Left lung (tissue), 10 donors: ENCODE results near the gene SAPCD1. TPM values are rescaled to one million over a fixed set of nuclear protein-coding genes. Genes with fewer than 3 reads are reported as not detected.
A peak's percentile ranks its signal among the peaks of the same experiment; 100 is the strongest.
"Not testable (repeated sequence)": the region's sequence is repeated elsewhere in the genome, so short reads cannot be mapped to it uniquely, and the experiment has no call there.

Experiments used
- ATAC-seq: fragments of 200-7000 bp; cut with Tn5 transposase; one replicate; pipeline ENCODE4 v1.9.1; 2020; ENCODE audit warnings: moderate library complexity
- DNase-seq, 4 donors: peaks; one replicate each; pipeline ENCODE4 v3.0.0-alpha.2; 2013 to 2020
- H3K27ac ChIP-seq, 2 donors: fragments of 200-600 bp; sonication (generic) in 1 of 2; one replicate each; pipeline versions ENCODE4 v1.5.0 to v1.8.0; 2020 to 2021
- H3K27me3 ChIP-seq, 2 donors: fragments of 200-600 bp; sonication (generic) in 1 of 2; one replicate each; pipeline versions ENCODE4 v1.5.0 to v1.8.0; 2020 to 2021
- H3K36me3 ChIP-seq, 2 donors: fragments of 200-600 bp; sonication (generic) in 1 of 2; one replicate each; pipeline versions ENCODE4 v1.5.0 to v1.8.0; 2020 to 2021
- H3K4me1 ChIP-seq, 2 donors: fragments of 200-600 bp; one replicate each; pipeline ENCODE4 v1.8.0; 2021
- H3K4me3 ChIP-seq, 2 donors: fragments of 200-600 bp; sonication (generic) in 1 of 2; one replicate each; pipeline versions ENCODE4 v1.5.0 to v1.8.0; 2020 to 2021; ENCODE audit warnings: mild to moderate bottlenecking in 1 of 2
- H3K9me3 ChIP-seq, 2 donors: fragments of 200-600 bp; sonication (generic) in 1 of 2; one replicate each; pipeline versions ENCODE4 v1.5.0 to v1.8.0; 2020 to 2021
- CTCF ChIP-seq, 2 donors: fragments of 200-600 bp; sonication (generic) in 1 of 2; IDR thresholded peaks; one replicate each; pipeline versions ENCODE4 v1.5.0 to v1.8.0; 2021; ENCODE audit warnings: antibody characterized with exemption in 2 of 2
- intact Hi-C, 2 donors: fragments of 100-400 bp; cut with DNase I; formaldehyde crosslinking; loops; one replicate each; pipeline versions ENCODE4 v1.11.2 to v1.14.2; 2022
- polyA plus RNA-seq, 6 donors: library from polyadenylated mRNA; unstranded; fragments of 120-200 nt; gene quantifications; one replicate each; pipeline ENCODE4 v1.2.1, GENCODE V29; 2013; ENCODE audit not compliant: insufficient read length in 6 of 6
- total RNA-seq, 2 donors: library from RNA; stranded (reverse); fragmentation: NEBNext Ultra II Directional; extraction: Animal tissue kit (Norgen Biotek cat#: 25700); gene quantifications; one replicate each; pipeline ENCODE4 v1.2.1, GENCODE V29; 2021
- donor health status: DM: no; HTN: yes; CAD: no.
- donor health status: DM: no; HTN: no; CAD: no.

SAPCD1 gene
- total and polyA plus RNA-seq, 8 donors, result 1.3 to 11.1 (median 7.4) TPM

- H3K27me3 ChIP-seq, result no peaks in the 10 kb centered on the region
- no peaks in the 10 kb centered on the region for H3K9me3 ChIP-seq
- peaks cover 15 to 45% of the 10 kb centered on the region in 2 donors for H3K4me1 ChIP-seq
- intact Hi-C loops, result no loop called here
- peak overlapping the region; percentile 93 to 96 for H3K27ac ChIP-seq
- peak in 3 of 4 donors; percentile 19 to 74 (median 53) for DNase-seq
- TF ChIP-seq CTCF (IDR thresholded peaks at IDR 0.05), result no peak
- peak overlapping the region; percentile 90 to 97 for H3K4me3 ChIP-seq
- peak; percentile 16 for ATAC-seq
- peaks cover 0 to 36% of the 10 kb centered on the region in 2 donors for H3K36me3 ChIP-seq
Observed at GRCh38 chr6:31794866-31795615, 32.6 kb downstream of the SAPCD1 start.

- peak; percentile 89 to 93 for TF ChIP-seq CTCF (IDR thresholded peaks at IDR 0.05)
- ATAC-seq (peak; percentile 98), DNase-seq (peak; percentile 92 to 100 (median 94))
- H3K27ac ChIP-seq, result peak within 1 kb of the TSS; percentile 93 to 96
- H3K4me3 ChIP-seq, result peak within 1 kb of the TSS; percentile 90 to 97
- no peaks in the 10 kb centered on the region for H3K27me3 ChIP-seq
- intact Hi-C loops, result no loop called here
- peaks cover 0 to 28% of the 10 kb centered on the region in 2 donors for H3K36me3 ChIP-seq
- H3K9me3 ChIP-seq, result no peaks in the 10 kb centered on the region
- H3K4me1 ChIP-seq, result peaks cover 15 to 45% of the 10 kb centered on the region in 2 donors
Observed at GRCh38 chr6:31795616-31796298, 33.3 kb downstream of the SAPCD1 start, which contains the start of gene VARS1. Gene VARS1, minus strand, starts transcription at chr6:31795752. Its CDS starts 535 bp downstream, at chr6:31795217.

GRCh38 chr6:31796993-31797385, 34.5 kb downstream of the SAPCD1 start:
- DNase-seq (no peak), ATAC-seq (no peak)
- no peak for TF ChIP-seq CTCF (IDR thresholded peaks at IDR 0.05)
- H3K4me3 ChIP-seq, result no peak overlapping the region
- intact Hi-C loops, result no loop called here
- H3K4me1 ChIP-seq, result peaks cover 15 to 45% of the 10 kb centered on the region in 2 donors
- no peaks in the 10 kb centered on the region for H3K9me3 ChIP-seq
- H3K27me3 ChIP-seq, result no peaks in the 10 kb centered on the region
- H3K27ac ChIP-seq, result peak overlapping the region; percentile 7 to 96
- H3K36me3 ChIP-seq, result peaks cover 0 to 26% of the 10 kb centered on the region in 2 donors

GRCh38 chr6:31797588-31797987, 35.1 kb downstream of the SAPCD1 start:
- Histone ChIP-seq H3K4me1 (peaks cover 15 to 45% of the 10 kb centered on the region in 2 donors), H3K9me3 (no peaks in the 10 kb centered on the region), H3K36me3 (peaks cover 0 to 26% of the 10 kb centered on the region in 2 donors), H3K27ac (peak overlapping the region in 1 of 2 donors; percentile 96), H3K27me3 (no peaks in the 10 kb centered on the region), H3K4me3 (no peak overlapping the region)
- intact Hi-C loops, result no loop called here
- no peak for ATAC-seq
- peak in 1 of 4 donors; percentile 8 for DNase-seq
- TF ChIP-seq CTCF (IDR thresholded peaks at IDR 0.05), result no peak

GRCh38 chr6:31799781-31800180, 37.3 kb downstream of the SAPCD1 start:
- ATAC-seq (no peak), DNase-seq (no peak)
- H3K4me1 ChIP-seq, result peaks cover 6 to 28% of the 10 kb centered on the region in 2 donors
- intact Hi-C loops, result no loop called here
- no peak overlapping the region for H3K4me3 ChIP-seq
- no peak for TF ChIP-seq CTCF (IDR thresholded peaks at IDR 0.05)
- H3K9me3 ChIP-seq, result no peaks in the 10 kb centered on the region
- no peaks in the 10 kb centered on the region for H3K27me3 ChIP-seq
- H3K36me3 ChIP-seq, result peaks cover 0 to 36% of the 10 kb centered on the region in 2 donors
- no peak overlapping the region for H3K27ac ChIP-seq

- H3K27me3 ChIP-seq, H3K27ac ChIP-seq, intact Hi-C loops, H3K4me3 ChIP-seq, ATAC-seq, DNase-seq, H3K9me3 ChIP-seq: not testable (repeated sequence)
- H3K36me3 ChIP-seq, result peaks cover 0 to 36% of the 10 kb centered on the region in 2 donors
- peaks cover 8 to 34% of the 10 kb centered on the region in 2 donors for H3K4me1 ChIP-seq
Observed at GRCh38 chr6:31801031-31801927, 38.8 kb downstream of the SAPCD1 start.
